ENCODE results near the gene FGD2.

Gene FGD2

DNA sequence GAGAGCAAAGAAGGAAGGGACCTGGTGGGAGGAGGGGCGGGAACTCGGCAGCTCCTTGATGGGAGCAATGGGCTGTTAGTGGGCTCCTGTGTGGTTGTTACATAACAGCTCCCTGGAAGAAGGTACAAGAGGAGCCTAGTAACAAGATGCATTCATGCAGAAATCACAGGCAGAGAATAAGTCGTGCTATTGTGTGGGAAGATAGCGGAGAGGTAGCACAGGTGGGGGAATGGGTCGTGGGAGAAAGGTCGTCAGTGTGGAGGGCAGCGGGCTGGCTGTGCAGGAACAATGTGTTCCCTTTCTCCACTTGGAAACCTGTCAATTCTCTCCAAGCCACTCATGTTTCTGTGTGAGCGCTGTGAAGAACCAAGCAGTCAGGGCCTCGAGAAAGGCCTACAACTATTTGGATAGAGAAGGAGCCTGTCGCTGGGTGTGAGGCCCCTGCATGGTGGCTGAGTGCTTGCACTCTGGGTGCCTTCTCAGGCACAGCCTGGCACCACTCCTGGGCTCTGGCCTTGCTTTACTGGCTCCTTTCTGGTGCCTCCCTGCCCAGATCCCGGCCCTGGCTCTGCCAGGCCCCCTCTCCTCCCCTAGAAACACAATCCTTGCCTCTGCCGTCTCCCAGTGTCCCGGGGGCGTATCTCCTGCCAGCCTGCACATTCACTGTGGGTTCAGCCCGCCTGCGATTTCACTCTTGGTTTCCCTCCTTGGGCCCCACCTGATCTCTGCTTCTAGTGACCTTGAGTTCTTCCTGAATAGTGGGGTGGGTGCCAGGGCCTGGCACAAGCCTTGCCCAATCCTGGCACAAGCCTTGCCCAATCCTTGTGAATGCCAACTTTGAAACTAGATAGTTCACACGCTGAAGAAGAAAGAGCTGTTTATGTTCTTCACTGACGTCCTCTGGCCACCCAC lies 7.4 kb upstream of the FGD2 start:
- DNase-seq, result no peak

- DNase-seq, result no peak
Observed at GRCh38 chr6:36998723-36999038, 6.8 kb upstream of the FGD2 start.

- DNase-seq, result no peak
Observed at GRCh38 chr6:36999061-36999750, 6.2 kb upstream of the FGD2 start.

GRCh38 chr6:36999751-37000125 lies 5.7 kb upstream of the FGD2 start:
- no peak for DNase-seq

DNA sequence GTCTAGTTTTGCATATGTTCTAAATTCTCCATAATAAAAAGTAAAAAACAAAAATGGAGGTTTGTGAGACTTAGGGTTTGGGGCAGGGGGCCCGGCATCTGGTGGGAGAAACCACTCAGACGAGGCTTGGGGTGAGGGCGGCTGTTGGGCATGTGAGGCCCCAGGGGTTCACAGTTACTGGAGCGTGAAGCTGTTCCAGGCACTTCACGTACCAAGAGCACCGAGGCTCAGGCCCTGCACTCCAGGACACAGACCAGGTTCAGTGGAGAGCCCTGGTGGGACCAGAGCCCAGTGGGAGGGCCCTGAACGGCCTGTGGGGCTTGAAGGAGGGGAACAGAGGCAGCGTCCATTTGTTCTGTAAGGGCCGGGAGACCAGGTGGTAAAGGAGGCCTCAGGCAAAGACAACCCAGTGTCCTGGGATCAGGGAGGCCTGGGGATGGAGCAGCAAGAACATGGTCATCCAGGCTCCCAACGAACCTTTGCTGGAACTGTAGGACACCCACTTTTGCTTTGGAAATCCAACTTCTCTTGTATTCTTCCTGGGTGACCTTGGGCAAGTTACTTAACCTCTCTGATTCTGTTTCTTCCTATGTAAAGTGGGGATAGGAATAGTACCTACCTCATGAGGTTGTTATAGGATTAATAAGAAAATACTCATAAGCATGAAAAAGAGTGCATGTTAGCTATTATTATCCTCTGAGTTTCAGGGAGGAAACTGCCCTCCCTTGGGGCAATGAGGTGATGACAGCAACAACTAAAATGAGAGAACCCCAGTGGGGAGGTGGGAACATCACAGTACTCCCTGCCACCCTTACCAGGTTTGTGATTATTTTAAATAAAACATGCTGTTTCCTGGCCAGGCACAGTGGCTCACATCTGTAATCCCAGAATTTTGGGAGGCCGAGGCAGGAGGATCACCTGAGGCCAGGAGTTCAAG lies 1.1 kb upstream of the FGD2 start:
- no peak for DNase-seq

GRCh38 chr6:37005827-37006567 lies 542 bp downstream of the FGD2 start:
- no peak for DNase-seq

- no peak for DNase-seq
Observed at GRCh38 chr6:37006793-37007339, 1.4 kb downstream of the FGD2 start.

DNA sequence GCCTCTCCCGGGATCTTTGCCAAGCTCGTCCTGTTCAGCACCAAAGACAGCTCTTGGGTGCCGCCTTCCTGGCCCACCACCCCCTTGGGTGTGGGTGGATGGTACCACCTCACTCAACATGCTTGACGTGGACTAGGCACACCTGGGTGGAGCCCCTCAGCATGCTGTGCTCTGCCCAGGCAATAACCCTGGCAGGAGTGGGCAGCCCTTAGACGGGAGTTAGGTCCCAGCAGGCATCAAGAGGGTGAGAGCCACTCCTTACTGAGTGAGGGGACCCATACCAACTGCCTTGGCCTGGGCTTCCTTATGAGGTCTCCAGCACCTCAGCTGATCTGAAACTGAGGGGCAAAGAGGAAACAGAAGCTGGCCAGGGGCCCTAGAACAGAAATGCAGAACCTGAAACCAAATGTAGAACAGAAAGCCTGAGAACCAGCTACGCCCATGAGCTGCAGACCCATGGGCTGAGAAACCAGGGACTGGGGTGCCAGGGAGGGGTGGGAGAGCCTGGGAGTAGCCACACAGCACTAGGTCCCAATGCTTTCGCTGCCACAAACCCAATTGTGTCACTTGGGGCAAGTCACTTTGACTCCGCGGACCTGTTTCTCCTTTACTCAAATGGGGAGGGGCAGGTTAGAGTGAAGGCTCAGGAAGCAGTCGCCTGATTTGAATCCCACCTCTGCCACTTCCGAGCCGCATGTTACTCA lies 2.0 kb downstream of the FGD2 start:
- DNase-seq, result no peak

DNA sequence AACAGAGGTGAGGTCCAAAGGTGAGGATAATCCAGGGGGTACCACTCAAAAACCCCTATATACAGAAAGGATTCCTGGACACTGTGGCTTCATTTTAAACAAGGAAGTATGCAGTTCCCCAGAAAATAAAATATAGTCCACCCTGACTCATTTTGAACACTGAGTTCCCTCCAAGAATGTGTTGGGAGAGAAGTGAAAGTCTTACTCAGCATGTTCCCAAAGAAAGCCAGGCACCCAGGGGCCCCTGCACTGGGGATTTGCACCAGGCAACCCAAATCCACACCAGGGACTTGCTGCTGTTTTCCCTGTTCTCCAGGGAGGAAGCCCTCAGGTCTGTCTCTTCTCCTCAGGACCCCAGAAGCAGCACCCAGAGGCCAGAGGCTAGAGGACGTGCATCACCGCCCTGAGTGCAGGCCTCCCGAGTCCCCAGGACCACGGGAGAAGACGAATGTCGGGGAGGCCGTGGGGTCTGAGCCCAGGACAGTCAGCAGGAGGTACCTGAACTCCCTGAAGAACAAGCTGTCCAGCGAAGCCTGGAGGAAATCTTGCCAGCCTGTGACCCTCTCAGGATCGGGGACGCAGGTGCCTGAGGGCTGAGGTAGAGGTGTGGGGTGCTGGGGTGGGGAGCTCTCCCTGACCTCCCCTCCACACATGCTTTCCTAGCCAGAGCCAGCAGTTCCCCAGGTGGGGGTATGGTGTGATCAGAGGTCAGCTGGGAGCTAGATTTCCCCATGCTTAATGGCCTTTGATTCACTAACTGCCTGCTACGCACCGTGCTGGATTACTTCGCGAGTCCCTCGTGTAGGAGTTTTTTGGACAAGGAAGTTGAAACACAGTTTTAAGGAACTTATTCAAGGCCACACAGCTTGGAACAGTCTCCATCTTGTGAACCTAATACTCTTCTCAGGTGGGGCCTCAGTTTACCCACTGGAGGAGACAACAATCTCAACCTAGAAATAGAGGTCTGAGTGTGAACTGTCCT lies 3.3 kb downstream of the FGD2 start:
- DNase-seq, result no peak

DNA sequence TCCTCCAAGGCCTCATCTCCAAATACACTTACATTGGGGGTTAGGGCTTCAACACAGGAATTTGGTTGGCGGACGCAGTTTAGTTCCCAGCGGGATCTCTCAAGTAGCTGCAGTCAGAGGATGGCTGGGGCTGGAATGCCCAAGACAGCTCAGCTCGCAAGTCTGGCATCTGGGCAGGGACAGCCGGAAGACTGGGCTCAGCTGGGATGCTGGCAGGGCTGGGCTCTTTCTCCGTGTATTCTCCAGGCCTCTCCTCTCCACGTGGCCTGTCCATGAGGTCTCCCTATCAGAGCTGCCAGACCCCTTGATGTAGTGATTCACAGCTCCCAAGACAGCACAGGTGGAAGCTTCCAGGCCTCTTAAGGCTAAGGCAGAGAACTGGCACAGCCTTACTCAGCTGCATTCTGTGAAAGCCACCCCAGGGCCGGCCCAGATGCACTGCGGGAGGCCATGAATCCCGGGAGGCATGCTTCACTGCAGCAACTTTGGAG lies 5.0 kb downstream of the FGD2 start:
- no peak for DNase-seq

GRCh38 chr6:37011656-37012378 lies 6.4 kb downstream of the FGD2 start:
- no peak for DNase-seq

- DNase-seq, result no peak
Observed at GRCh38 chr6:37013516-37014491, 8.3 kb downstream of the FGD2 start.

DNA sequence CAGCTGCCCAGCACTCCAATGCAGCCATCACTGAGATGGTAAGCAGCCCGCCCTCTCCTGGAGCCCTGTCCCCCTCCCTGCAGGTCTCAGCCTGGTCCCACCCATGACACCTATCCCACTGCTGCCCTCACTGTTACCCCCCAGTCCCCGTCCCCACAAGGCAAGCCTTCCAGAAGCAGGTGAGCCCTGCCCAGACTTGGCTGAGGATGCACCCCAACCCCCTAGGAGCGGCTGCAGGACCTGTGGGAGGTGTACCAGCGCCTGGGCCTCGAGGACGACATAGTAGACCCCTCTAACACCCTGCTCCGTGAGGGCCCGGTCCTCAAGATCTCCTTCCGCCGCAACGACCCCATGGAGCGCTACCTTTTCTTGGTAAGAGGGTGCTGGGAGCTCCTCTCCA lies 9.2 kb downstream of the FGD2 start:
- no peak for DNase-seq

GRCh38 chr6:37015532-37015931 lies 10.1 kb downstream of the FGD2 start:
- no peak for DNase-seq

GRCh38 chr6:37016995-37017394 lies 11.5 kb downstream of the FGD2 start:
- DNase-seq, result no peak

DNA sequence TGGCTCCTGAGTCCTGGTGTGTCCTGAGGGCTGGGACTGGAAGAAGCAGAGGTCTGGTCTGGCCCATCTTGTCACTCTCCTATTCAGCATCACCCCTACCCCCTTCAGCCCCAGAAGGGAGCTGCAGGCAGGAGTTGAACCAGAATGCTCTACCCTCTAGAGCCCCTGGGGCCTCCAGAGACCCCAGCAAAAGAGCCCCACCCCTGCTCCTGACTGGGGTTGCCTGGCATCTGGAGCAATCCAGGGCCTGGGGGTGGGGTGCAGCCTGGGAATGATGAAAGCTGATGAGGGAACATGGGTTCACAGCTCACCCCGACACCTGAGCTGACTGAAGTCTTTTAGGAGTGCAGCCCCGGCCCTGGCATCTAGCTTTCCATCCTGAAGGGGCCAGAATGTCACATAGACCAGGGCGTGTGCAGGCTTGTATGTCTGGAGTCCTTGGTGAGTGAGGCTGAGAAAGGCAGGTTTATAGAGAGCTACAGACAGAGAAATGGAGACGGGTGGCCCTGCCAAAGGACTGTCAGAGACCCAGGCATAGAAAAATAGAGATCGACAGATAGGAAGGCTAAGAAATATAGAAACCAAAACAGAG lies 12.2 kb downstream of the FGD2 start:
- no peak for DNase-seq

DNA sequence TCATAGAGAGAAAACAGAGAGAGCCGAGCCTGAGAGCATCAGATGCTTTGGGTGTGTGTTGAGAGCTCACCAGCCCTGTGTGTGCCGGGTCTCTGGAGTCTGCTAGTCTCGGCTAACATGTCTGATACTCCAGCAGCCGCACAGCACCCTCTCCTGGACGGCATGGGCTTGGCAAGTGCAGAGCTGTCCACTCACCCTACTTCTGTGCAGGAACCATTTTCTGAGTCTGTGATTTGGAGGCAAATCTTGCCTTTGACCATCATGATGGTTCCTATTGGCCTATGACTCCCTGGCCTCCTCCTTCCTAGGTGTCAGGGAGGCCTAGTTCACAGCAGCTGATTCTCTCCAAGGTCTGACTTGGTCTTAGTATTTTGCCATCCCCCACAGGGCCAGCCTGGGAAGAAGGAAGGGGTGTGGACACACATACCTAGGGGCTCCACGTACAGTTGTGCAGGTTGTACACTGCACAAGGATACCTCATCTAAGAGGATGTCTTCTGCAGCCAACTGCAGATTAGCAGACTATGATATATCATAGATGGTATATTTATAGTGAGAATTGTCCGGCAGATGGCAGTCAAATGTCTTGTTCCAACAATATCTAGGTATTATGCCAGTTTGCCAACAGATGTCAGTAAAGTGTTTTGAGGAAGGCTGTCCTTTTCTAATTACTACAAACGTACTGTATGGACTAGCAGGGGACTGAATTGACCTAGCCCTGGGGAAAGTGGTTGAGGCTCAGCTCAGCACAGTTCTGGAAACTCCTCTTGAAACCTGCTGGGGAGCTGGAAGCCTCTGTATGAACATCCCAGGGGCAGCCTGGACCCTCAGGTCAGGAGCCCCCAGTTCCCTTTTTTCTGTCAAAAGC lies 13.0 kb downstream of the FGD2 start:
- peak; percentile 84 for DNase-seq
